Epithelial cell of proximal tubule (primary cell): ENCODE data around the gene LRRTM4. TPM values are rescaled to one million over a fixed set of nuclear protein-coding genes. Genes with fewer than 3 reads are reported as not detected.
"Not testable (repeated sequence)": the region's sequence is repeated elsewhere in the genome, so short reads cannot be mapped to it uniquely, and the experiment has no call there.

Source experiments
- DNase-seq: peaks from one replicate; pipeline ENCODE4 v3.0.0-alpha.2; 2011; ENCODE audit warnings: low read depth
- H3K4me3 ChIP-seq: 2 replicates; pipeline ENCODE4 v1.5.1; 2011; ENCODE audit warnings: low read depth, mild to moderate bottlenecking, low read length
- CTCF ChIP-seq: conservative IDR thresholded peaks from 2 replicates; pipeline ENCODE4 v1.5.1; 2012; ENCODE audit warnings: low read depth, mild to moderate bottlenecking, low read length
- total RNA-seq: library from RNA; depleted of rRNA; stranded (reverse); fragments of >200 nt; gene quantifications from 2 replicates; pipeline ENCODE4 v1.2.3, GENCODE V29; 2015

The LRRTM4 gene
- total RNA-seq, 1 donor from 2014 or later: not detected

DNA sequence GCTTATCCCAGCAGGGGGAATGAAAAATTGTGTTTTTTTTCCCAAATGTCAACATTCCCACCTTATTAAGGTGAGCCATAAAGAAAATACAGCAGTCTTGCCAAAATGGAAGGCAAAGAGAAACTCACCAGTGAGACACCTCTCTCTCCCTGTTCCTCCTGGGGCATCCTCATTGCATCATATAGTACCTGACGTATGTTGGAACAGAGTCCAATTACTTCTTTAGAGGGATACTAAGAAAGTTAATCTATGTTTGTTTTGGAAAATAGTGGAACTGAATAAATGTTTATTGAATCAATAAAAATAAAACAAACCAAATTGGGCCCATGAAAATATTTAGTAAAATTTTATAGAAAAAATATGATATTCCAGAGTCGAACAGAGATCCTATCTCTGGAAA is 700.4 kb downstream of the LRRTM4 start:
- no peak overlapping the region for H3K4me3 ChIP-seq
- DNase-seq: no peak
- TF ChIP-seq CTCF: no peak

DNA sequence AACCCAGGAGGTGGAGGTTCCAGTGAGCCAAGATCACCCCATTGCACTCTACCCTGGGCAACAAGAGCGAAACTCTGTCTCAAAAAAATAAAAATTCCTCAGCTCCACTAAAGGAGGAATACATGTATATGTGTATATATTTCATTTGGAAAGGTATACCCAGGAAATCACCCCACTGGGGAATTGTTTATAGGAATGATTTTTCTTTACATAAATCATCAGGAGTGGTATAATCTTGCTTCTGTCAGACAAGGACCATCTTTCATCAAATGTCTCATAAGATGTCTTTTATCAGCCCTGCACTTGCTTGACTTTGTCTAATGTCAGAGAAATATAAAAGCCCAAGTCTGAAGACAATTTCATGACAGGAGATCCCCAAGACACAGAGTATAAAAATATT is 709.1 kb downstream of the LRRTM4 start:
- no peak overlapping the region for H3K4me3 ChIP-seq
- DNase-seq: no peak
- TF ChIP-seq CTCF: no peak

- H3K4me3 ChIP-seq: no peak overlapping the region
- TF ChIP-seq CTCF: no peak
- no peak for DNase-seq
Measured at GRCh38 chr2:76812156-76812555, 710.0 kb downstream of the LRRTM4 start.

DNA sequence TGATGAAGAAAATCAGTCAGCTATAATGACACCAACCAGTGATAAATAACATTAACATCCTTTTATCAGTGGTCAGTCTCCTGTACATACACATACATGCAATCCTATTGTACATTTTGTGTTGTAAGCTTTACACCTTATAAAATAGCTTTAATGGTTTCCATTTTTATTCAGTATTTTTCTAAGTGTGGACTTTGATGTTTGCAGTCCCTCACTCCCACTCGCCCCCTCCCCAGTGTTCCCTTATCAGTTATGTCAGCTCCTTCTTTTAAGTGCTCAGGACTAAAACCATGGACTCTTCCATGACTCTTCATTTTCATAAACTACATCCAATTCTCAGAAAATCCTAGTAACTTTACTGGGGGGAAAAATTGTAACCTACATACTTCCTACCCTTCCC is 713.0 kb downstream of the LRRTM4 start:
- no peak for TF ChIP-seq CTCF
- DNase-seq: no peak
- H3K4me3 ChIP-seq: no peak overlapping the region

DNA sequence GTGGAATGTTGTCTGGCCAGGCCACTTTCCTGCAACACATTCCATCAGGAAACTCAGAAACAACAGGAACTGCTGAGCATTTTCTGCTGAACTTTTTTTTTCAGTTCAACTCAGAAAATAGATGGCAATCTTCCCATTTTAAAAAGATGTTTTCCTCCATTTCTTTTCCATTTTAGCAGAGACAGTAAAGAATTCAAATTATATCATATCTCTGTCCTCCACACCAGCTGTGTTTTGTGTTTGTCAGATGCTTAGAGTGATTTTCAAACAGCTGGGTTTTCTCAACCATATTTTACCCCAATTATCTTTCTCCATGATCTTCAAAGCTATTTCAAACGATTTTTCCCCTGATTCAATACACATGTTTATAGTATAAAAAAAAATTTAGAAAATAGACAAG is 713.4 kb downstream of the LRRTM4 start:
- no peak for TF ChIP-seq CTCF
- DNase-seq: no peak
- no peak overlapping the region for H3K4me3 ChIP-seq

GRCh38 chr2:76793647-76794334 is 728.4 kb downstream of the LRRTM4 start:
- DNase-seq: no peak
- TF ChIP-seq CTCF: no peak
- H3K4me3 ChIP-seq: no peak overlapping the region

- not testable (repeated sequence) for H3K4me3 ChIP-seq, DNase-seq
Measured at GRCh38 chr2:76781313-76781712, 740.9 kb downstream of the LRRTM4 start.
